ENCODE results near the gene SNX8. TPM values are rescaled to one million over a fixed set of nuclear protein-coding genes. Genes with fewer than 3 reads are reported as not detected.

The SNX8 gene
- total RNA-seq, 6 donors from 2014 or later: 16.0 to 74.3 (median 41.2) TPM

DNA sequence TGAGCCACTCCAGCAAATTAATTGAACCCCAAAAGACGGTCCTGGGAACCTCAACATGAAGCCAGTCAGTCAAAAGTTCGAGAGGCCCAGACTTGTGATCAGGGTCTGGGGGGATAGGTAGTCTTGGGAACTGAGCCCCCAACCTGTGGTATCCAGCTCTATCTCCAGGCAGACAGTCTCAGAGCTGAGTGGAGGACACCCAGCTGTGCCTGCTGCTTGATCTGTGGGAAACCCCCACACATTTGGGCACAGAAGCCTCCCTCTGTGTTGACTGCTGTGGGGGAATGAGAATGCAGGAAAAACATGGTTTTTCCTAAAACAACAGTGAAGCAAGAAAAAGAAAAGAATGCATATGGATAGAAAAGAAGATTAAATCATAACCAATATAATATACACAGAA, 16.3 kb upstream of the SNX8 start:
- no peak for TF ChIP-seq POLR2AphosphoS5 (IDR thresholded peaks at IDR 0.05)
- TF ChIP-seq, protein P1, sequence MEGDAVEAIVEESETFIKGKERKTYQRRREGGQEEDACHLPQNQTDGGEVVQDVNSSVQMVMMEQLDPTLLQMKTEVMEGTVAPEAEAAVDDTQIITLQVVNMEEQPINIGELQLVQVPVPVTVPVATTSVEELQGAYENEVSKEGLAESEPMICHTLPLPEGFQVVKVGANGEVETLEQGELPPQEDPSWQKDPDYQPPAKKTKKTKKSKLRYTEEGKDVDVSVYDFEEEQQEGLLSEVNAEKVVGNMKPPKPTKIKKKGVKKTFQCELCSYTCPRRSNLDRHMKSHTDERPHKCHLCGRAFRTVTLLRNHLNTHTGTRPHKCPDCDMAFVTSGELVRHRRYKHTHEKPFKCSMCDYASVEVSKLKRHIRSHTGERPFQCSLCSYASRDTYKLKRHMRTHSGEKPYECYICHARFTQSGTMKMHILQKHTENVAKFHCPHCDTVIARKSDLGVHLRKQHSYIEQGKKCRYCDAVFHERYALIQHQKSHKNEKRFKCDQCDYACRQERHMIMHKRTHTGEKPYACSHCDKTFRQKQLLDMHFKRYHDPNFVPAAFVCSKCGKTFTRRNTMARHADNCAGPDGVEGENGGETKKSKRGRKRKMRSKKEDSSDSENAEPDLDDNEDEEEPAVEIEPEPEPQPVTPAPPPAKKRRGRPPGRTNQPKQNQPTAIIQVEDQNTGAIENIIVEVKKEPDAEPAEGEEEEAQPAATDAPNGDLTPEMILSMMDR (IDR thresholded peaks at IDR 0.05): no peak
- TF ChIP-seq POLR2A (IDR thresholded peaks at IDR 0.05): no peak
- no peak for TF ChIP-seq EP300 (IDR thresholded peaks at IDR 0.05)
- H3K36me3 ChIP-seq: no peaks in the 10 kb centered on the region
- WGBS, 2 donors: 93% methylated on average over 2 of the region's 2 CpGs; no CpG with 5 or more reads in 1 of the 2 donors

DNA sequence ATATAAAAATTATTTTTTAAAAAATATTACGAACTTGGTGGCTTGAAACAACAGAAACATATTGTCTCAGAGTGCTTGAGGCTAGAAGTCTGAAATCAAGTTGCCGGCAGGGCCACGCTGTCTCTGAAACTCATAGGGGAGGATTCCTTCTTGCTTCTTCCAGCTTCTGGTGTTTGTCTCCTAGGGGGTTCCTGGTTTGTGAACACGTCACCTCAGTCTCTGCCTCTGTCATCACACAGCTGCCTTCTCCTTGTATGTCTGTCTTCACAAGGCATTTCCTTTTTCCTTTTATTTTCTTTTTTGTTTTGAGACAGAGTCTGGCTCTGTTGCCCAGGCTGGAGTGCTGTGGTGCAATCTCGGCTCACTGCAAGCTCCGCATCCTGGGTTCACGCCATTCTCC, 12.7 kb upstream of the SNX8 start:
- Histone ChIP-seq H3K27ac (peak overlapping the region in 1 of 4 donors; percentile 26), H3K9me3 (no peaks in the 10 kb centered on the region), H3K36me3 (no peaks in the 10 kb centered on the region), H3K4me3 (no peak overlapping the region), H3K27me3 (no peaks in the 10 kb centered on the region), H3K4me1 (no peaks in the 10 kb centered on the region)
- no peak for DNase-seq
- 82 to 86% methylated on average over 7 of the region's 7 CpGs for WGBS, 2 donors
- peak in 1 of 2 donors; percentile 79 for ATAC-seq (ENCODE audit: low FRiP score in 2 of 2)
- TF ChIP-seq, protein P1 (IDR thresholded peaks at IDR 0.05): no peak
- TF ChIP-seq POLR2A (IDR thresholded peaks at IDR 0.05): peak in 1 of 4 donors; percentile 31

More for the DNA sequence above, 16.3 kb upstream of the SNX8 start:
- Histone ChIP-seq H3K4me1 (no peaks in the 10 kb centered on the region), H3K9me3 (no peaks in the 10 kb centered on the region), H3K27me3 (no peaks in the 10 kb centered on the region), H3K27ac (no peak overlapping the region), H3K4me3 (no peak overlapping the region)
- ATAC-seq (ENCODE audit: low FRiP score in 2 of 2) (no peak), DNase-seq (no peak)

DNA sequence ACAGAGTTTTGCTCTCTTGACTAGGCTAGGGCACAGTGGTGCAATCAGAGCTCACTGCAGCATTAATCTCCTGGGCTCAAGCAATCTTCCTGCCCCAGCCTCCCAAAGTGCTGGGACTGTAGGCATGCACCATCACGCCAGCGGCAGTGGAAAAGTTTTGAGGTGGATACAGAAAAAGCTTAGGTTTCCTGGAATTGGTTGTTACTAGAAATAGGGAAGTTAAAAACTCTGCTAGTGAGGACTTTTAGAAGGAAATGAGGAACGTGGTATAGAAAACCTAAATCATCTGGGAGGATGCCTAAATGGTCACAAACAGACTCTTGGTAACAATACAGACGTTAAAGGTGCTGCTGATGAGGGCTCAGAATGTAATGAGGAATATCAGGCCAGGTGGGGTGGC, 10.9 kb upstream of the SNX8 start:
- H3K27me3 ChIP-seq: no peaks in the 10 kb centered on the region
- ATAC-seq (ENCODE audit: low FRiP score in 2 of 2) (peak in 1 of 2 donors; percentile 63), DNase-seq (no peak)
- no peak for TF ChIP-seq POLR2A (IDR thresholded peaks at IDR 0.05)
- TF ChIP-seq EP300 (IDR thresholded peaks at IDR 0.05): no peak
- TF ChIP-seq, protein P1 (IDR thresholded peaks at IDR 0.05): no peak
- no peak for TF ChIP-seq POLR2AphosphoS5 (IDR thresholded peaks at IDR 0.05)
- no peaks in the 10 kb centered on the region for H3K36me3 ChIP-seq
- H3K27ac ChIP-seq: peak overlapping the region in 3 of 4 donors; percentile 34 to 54 (median 48)
- WGBS, 2 donors: 39 to 48% methylated on average over 4 of the region's 4 CpGs
- no peaks in the 10 kb centered on the region for H3K9me3 ChIP-seq
- H3K4me1 ChIP-seq: no peaks in the 10 kb centered on the region
- H3K4me3 ChIP-seq: no peak overlapping the region

DNA sequence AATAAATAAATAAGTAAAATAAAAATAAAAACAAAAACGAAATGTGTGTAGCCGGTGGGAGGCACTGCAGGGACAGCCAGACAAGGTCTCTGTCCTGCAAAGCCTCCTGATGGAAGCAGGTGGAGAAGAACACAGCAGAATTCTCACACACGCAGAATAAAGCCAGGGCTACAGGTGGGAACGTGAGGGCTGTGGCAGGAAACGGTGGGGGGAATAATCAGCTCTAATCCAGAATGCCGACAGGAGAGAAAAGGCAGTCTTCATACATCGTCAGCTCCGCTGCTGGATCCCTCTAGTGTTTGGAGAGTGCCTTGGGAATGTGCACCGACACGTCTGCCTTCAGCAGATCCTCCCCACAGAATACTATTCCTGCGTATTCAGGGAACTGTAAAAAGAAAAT, 6.8 kb upstream of the SNX8 start:
- H3K9me3 ChIP-seq: no peaks in the 10 kb centered on the region
- no peaks in the 10 kb centered on the region for H3K36me3 ChIP-seq
- DNase-seq (no peak), ATAC-seq (ENCODE audit: low FRiP score in 2 of 2) (no peak)
- H3K27ac ChIP-seq: no peak overlapping the region
- no peaks in the 10 kb centered on the region for H3K27me3 ChIP-seq
- H3K4me1 ChIP-seq: peaks cover 0 to 5% (median 0%) of the 10 kb centered on the region in 4 donors
- TF ChIP-seq POLR2AphosphoS5 (IDR thresholded peaks at IDR 0.05) (no peak), POLR2A (IDR thresholded peaks at IDR 0.05) (no peak), EP300 (IDR thresholded peaks at IDR 0.05) (no peak)
- TF ChIP-seq, protein P1 (IDR thresholded peaks at IDR 0.05): no peak
- no peak overlapping the region for H3K4me3 ChIP-seq
- 61 to 70% methylated on average over 11 of the region's 11 CpGs for WGBS, 2 donors

DNA sequence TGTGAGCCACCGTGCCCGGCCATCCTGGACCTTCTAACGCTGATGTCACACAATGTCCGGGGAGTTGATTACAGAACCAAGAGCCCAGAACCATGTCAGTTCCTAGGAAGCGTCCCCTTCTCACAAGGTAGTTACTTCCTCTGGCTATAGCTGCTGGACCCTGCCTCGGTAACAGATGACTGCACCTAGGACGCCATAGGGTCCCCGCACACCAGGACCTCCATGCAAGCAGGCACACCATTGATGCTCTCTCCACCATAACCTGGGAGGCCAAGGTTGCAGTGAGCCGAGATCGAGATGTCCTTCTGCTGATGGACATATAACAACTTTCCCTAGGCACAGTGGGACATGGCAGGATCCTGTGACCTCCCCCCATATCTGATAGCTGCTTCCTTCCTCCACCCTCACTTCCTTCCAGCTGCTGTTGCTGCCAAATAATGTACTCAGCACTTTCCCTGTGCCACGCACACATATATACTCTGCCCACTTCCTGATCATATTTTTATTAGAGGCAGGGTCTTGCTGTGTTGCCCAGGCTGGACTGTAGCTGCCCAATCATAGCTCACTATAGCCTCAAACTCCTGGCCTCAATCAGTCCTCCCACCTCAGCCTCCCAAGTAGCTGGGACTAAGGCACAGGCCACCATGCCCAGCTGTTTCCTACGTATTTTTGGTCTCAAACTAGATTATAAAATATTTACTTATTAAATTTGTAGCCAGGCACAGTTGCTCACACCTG, 3.5 kb upstream of the SNX8 start:
- DNase-seq (no peak), ATAC-seq (ENCODE audit: low FRiP score in 2 of 2) (no peak)
- Histone ChIP-seq H3K27me3 (no peaks in the 10 kb centered on the region), H3K4me1 (peaks cover 0 to 14% (median 9%) of the 10 kb centered on the region in 4 donors), H3K4me3 (no peak overlapping the region), H3K27ac (no peak overlapping the region), H3K9me3 (no peaks in the 10 kb centered on the region), H3K36me3 (no peaks in the 10 kb centered on the region)
- WGBS, 2 donors: 79 to 82% methylated on average over 9 to 12 of the region's 12 CpGs
- TF ChIP-seq POLR2AphosphoS5 (IDR thresholded peaks at IDR 0.05) (no peak), EP300 (IDR thresholded peaks at IDR 0.05) (no peak), POLR2A (IDR thresholded peaks at IDR 0.05) (no peak)
- TF ChIP-seq, protein P1 (IDR thresholded peaks at IDR 0.05): no peak
